ENCODE measurements around the gene ADAMTSL1.

Gene ADAMTSL1

DNA sequence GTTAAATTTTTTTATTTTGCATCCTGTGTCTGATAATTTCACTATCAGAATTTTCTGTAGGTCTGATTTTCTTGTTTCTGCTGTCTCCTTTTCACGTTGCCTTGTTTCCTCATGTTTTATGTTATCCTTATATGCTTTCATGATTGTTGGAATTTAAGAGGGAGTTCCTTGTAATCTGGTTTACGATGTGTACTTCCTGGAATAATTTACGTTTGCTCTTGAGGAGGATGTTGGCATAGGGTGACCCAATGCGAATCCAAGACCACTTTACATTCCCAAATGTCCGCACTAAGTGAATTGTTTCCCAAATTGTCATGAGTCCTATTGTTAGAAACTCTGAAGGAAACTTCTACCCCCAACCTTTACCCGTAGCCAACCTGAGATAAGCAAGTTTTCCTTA lies 80.3 kb downstream of the ADAMTSL1 start:
- DNase-seq (ENCODE audit: low read depth in 2 of 2): no peak
- H3K4me3 ChIP-seq (replicated peaks in 1 of 2; ENCODE audit: low read depth in 2 of 2, low read length in 2 of 2): no peak overlapping the region
- TF ChIP-seq, protein P1, sequence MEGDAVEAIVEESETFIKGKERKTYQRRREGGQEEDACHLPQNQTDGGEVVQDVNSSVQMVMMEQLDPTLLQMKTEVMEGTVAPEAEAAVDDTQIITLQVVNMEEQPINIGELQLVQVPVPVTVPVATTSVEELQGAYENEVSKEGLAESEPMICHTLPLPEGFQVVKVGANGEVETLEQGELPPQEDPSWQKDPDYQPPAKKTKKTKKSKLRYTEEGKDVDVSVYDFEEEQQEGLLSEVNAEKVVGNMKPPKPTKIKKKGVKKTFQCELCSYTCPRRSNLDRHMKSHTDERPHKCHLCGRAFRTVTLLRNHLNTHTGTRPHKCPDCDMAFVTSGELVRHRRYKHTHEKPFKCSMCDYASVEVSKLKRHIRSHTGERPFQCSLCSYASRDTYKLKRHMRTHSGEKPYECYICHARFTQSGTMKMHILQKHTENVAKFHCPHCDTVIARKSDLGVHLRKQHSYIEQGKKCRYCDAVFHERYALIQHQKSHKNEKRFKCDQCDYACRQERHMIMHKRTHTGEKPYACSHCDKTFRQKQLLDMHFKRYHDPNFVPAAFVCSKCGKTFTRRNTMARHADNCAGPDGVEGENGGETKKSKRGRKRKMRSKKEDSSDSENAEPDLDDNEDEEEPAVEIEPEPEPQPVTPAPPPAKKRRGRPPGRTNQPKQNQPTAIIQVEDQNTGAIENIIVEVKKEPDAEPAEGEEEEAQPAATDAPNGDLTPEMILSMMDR (IDR thresholded peaks at IDR 0.05; ENCODE audit: low read depth, low read length): no peak

DNA sequence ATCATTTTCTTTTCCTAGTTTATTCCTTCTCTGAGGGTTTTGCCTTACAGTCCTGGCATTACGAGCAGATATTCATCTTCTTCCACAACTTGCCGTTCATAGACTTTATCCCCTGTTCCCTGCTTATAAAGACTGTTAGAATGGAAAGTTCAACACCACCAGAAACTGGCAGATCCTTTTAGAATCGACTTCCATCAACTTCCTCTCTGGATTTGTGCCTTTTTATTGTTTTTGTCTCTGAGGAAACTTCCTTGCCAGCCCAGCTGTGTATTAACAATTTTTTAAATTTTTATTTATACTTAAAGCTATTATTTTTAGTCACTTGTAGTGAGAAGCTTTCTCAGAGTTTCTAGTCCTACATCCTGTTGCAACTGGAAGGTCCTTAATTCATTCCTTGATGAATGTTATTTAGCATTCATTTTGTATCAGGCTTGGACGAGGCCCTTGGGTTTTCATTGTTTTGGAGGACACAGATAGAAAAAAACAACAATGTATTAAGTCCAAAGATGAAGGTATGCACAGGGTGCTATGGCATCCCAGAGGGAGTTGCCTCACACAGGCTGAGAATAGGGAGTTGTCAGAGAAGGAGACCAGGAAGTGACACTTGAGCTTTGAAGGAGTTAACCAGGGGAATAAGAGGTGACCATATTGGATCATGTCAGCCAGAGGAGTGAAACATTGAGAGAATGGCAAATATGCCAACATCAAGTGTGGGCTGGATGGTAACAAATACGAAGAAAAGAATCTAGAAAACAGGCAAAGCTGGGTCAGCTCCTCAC lies 81.3 kb downstream of the ADAMTSL1 start:
- no peak for DNase-seq (ENCODE audit: low read depth in 2 of 2)
- H3K4me3 ChIP-seq (replicated peaks in 1 of 2; ENCODE audit: low read depth in 2 of 2, low read length in 2 of 2): no peak overlapping the region
- TF ChIP-seq, protein P1 (IDR thresholded peaks at IDR 0.05; ENCODE audit: low read depth, low read length): no peak

DNA sequence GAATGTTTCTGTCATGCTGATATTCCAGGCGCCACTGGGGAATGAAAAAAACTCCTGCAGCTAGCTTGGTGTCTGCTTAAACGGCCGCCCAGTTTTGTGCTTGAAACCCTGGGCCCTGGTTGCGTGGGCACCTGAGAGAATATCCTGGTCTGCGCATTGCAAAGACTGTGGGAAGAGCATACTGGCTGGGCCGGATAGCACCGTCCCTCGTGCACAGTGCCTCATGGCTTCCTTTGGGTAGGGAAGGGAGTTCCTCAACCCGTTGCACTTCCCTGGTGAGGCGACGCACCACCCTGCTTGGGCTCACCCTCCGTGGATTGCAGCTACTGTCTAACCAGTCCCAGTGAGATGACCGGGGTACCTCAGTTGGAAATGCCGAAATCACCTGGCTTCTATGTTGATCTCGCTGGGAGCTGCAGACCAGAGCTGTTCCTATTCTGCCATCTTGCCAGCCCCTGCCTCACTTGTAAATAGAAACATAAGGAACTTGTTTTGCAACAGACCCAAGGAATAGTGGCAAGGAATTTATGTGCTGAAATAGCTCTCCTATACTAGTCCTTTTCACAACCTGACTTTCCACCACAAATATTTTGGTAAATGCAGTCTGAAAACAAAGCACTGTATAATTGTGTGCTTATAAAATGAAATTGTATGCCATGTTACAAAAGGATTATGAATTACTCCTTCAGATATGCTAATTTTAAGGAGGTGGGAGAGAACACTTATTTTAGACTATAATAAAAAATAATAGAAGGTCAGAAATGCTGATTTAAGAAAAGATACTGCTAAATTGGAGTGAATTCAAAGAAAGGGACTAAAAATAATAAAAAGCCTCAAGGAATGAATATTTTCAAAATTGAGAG lies 90.3 kb downstream of the ADAMTSL1 start:
- H3K4me3 ChIP-seq (replicated peaks in 1 of 2; ENCODE audit: low read depth in 2 of 2, low read length in 2 of 2): no peak overlapping the region
- TF ChIP-seq, protein P1 (IDR thresholded peaks at IDR 0.05; ENCODE audit: low read depth, low read length): no peak
- DNase-seq (ENCODE audit: low read depth in 2 of 2): no peak

GRCh38 chr9:18566121-18566520 lies 92.2 kb downstream of the ADAMTSL1 start:
- DNase-seq (ENCODE audit: low read depth in 2 of 2): peak; percentile 60 to 86
- no peak overlapping the region for H3K4me3 ChIP-seq (replicated peaks in 1 of 2; ENCODE audit: low read depth in 2 of 2, low read length in 2 of 2)
- TF ChIP-seq, protein P1 (IDR thresholded peaks at IDR 0.05; ENCODE audit: low read depth, low read length): no peak

- TF ChIP-seq, protein P1 (IDR thresholded peaks at IDR 0.05; ENCODE audit: low read depth, low read length): no peak
- peak; percentile 7 to 21 for DNase-seq (ENCODE audit: low read depth in 2 of 2)
- no peak overlapping the region for H3K4me3 ChIP-seq (replicated peaks in 1 of 2; ENCODE audit: low read depth in 2 of 2, low read length in 2 of 2)
Observed at GRCh38 chr9:18568973-18569372, 95.0 kb downstream of the ADAMTSL1 start.

DNA sequence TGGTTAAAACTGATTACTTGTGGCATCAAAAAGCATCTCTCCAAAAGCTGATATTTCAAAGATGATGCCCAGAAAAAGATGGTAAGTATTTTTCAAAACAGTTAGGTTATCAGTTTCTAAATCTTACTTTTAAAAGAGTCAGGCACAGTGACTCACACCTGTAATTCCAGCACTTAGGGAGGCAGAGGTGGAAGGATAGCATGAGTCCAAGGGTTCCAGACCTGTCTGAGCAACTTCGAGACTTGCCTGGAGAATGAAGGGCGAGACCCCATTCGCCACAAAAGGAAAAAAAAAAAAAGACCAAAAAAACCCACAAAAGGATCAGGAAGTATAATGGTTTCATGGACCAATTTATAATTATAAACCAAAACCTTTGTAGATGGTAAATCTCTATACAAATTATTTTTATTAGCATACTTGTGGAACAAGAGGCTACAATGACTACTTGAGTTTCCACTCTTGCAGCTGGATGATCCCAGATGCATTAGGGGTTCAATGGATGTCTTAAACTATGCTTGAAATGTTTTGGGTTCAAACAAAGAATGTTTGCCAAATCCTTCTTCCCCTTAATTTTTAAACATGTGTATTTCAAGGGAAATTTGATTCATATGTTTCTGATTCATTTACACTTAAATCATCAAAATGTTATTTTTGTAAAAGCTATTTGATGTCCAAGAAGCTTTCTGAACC lies 96.1 kb downstream of the ADAMTSL1 start:
- no peak for DNase-seq (ENCODE audit: low read depth in 2 of 2)
- TF ChIP-seq, protein P1 (IDR thresholded peaks at IDR 0.05; ENCODE audit: low read depth, low read length): no peak
- no peak overlapping the region for H3K4me3 ChIP-seq (replicated peaks in 1 of 2; ENCODE audit: low read depth in 2 of 2, low read length in 2 of 2)
